ENCODE results near the gene LRRC7.

The LRRC7 gene

GRCh38 chr1:69929308-69930057 lies 361.8 kb downstream of the LRRC7 start:
- no peak for DNase-seq (ENCODE audit: low read depth, low spot score)
- TF ChIP-seq CTCF (IDR thresholded peaks at IDR 0.05; ENCODE audit: insufficient read depth, low read length, missing control alignments) = no peak
- POLR2A ChIA-PET = no interaction called here
- CTCF ChIA-PET = no interaction called here
- H3K4me3 ChIP-seq (ENCODE audit: low read depth, low read length) = no peak overlapping the region

GRCh38 chr1:69930396-69930795 lies 362.7 kb downstream of the LRRC7 start:
- ChIA-PET POLR2A (no interaction called here), CTCF (no interaction called here)
- H3K4me3 ChIP-seq (ENCODE audit: low read depth, low read length) = no peak overlapping the region
- DNase-seq (ENCODE audit: low read depth, low spot score) = no peak
- TF ChIP-seq CTCF (IDR thresholded peaks at IDR 0.05; ENCODE audit: insufficient read depth, low read length, missing control alignments) = no peak

- no peak for TF ChIP-seq CTCF (IDR thresholded peaks at IDR 0.05; ENCODE audit: insufficient read depth, low read length, missing control alignments)
- H3K4me3 ChIP-seq (ENCODE audit: low read depth, low read length) = no peak overlapping the region
- CTCF ChIA-PET = no interaction called here
- POLR2A ChIA-PET = no interaction called here
- DNase-seq (ENCODE audit: low read depth, low spot score) = no peak
Observed at GRCh38 chr1:69932760-69933159, 365.0 kb downstream of the LRRC7 start.

GRCh38 chr1:69940231-69940630 lies 372.5 kb downstream of the LRRC7 start:
- no peak overlapping the region for H3K4me3 ChIP-seq (ENCODE audit: low read depth, low read length)
- no peak for TF ChIP-seq CTCF (IDR thresholded peaks at IDR 0.05; ENCODE audit: insufficient read depth, low read length, missing control alignments)
- ChIA-PET CTCF (no interaction called here), POLR2A (no interaction called here)
- no peak for DNase-seq (ENCODE audit: low read depth, low spot score)

GRCh38 chr1:69940816-69941215 lies 373.1 kb downstream of the LRRC7 start:
- POLR2A ChIA-PET = no interaction called here
- no peak for TF ChIP-seq CTCF (IDR thresholded peaks at IDR 0.05; ENCODE audit: insufficient read depth, low read length, missing control alignments)
- CTCF ChIA-PET = no interaction called here
- DNase-seq (ENCODE audit: low read depth, low spot score) = no peak
- no peak overlapping the region for H3K4me3 ChIP-seq (ENCODE audit: low read depth, low read length)

GRCh38 chr1:69943030-69943429 lies 375.3 kb downstream of the LRRC7 start:
- no peak overlapping the region for H3K4me3 ChIP-seq (ENCODE audit: low read depth, low read length)
- DNase-seq (ENCODE audit: low read depth, low spot score) = no peak
- CTCF ChIA-PET = no interaction called here
- POLR2A ChIA-PET = no interaction called here
- no peak for TF ChIP-seq CTCF (IDR thresholded peaks at IDR 0.05; ENCODE audit: insufficient read depth, low read length, missing control alignments)
